Stimulated activated CD8-positive, alpha-beta memory T cell treated with anti-CD3 and anti-CD28 coated beads, Interleukin-7, amount 100 ng/mL, for 4 hours (primary cell): ENCODE measurements around the gene TBX6.

Experiments used
- DNase-seq, 2 donors: peaks; one replicate each; pipeline ENCODE4 v3.0.0-alpha.2; 2020; ENCODE audit warnings: low read depth in 2 of 2

The TBX6 gene

GRCh38 chr16:30113711-30114333, 22.1 kb upstream of the TBX6 start:
- DNase-seq = no peak

GRCh38 chr16:30113031-30113710, 21.4 kb upstream of the TBX6 start, which contains the start of gene GDPD3:
TSS of gene GDPD3 (minus strand) at chr16:30113537. CDS start at chr16:30113478, 59 bp downstream.
- DNase-seq = no peak

- DNase-seq = peak; percentile 22 to 27
Observed at GRCh38 chr16:30112197-30113030, 20.7 kb upstream of the TBX6 start.

- DNase-seq = no peak
Observed at GRCh38 chr16:30110661-30111060, 18.9 kb upstream of the TBX6 start.

GRCh38 chr16:30108059-30108850, 16.5 kb upstream of the TBX6 start:
- no peak for DNase-seq

GRCh38 chr16:30104492-30104891, 12.8 kb upstream of the TBX6 start:
- no peak for DNase-seq

- no peak for DNase-seq
Observed at GRCh38 chr16:30104090-30104489, 12.4 kb upstream of the TBX6 start.

GRCh38 chr16:30096862-30097563, 5.3 kb upstream of the TBX6 start:
- DNase-seq = no peak

- peak; percentile 65 to 88 for DNase-seq
Observed at GRCh38 chr16:30096105-30096861, 4.6 kb upstream of the TBX6 start, which contains the start of gene YPEL3. TSS of gene YPEL3 (minus strand) at chr16:30096213. CDS start at chr16:30095482, 731 bp downstream.

GRCh38 chr16:30095166-30096078, 3.7 kb upstream of the TBX6 start:
- no peak for DNase-seq

- no peak for DNase-seq
Observed at GRCh38 chr16:30094541-30095165, 2.9 kb upstream of the TBX6 start.

- DNase-seq = peak in 1 of 2 donors; percentile 45
Observed at GRCh38 chr16:30092373-30093010, 768 bp upstream of the TBX6 start.

GRCh38 chr16:30090610-30091331, 953 bp downstream of the TBX6 start:
- DNase-seq = no peak

GRCh38 chr16:30088832-30089624, 2.7 kb downstream of the TBX6 start:
- DNase-seq = no peak

GRCh38 chr16:30088237-30088831, 3.4 kb downstream of the TBX6 start:
- no peak for DNase-seq

- no peak for DNase-seq
Observed at GRCh38 chr16:30087181-30087898, 4.4 kb downstream of the TBX6 start.
